VCaP (cell line): ENCODE data around the gene ITGAV.

Experiments
- H3K27ac ChIP-seq: fragments of 450-650 bp; 2 replicates; pipeline ENCODE4 v1.5.1; 2017
- TF ChIP-seq, protein P1 (sequence below): fragments of 450-650 bp; conservative IDR thresholded peaks from 2 replicates; pipeline ENCODE4 v1.5.1; 2017; ENCODE audit warnings: mild to moderate bottlenecking, moderate library complexity

ITGAV gene

GRCh38 chr2:186704897-186705296, 115.0 kb downstream of the ITGAV start:
- H3K27ac ChIP-seq = no peak overlapping the region

GRCh38 chr2:186709529-186710450, 119.9 kb downstream of the ITGAV start:
- H3K27ac ChIP-seq = no peak overlapping the region
- TF ChIP-seq, protein P1, sequence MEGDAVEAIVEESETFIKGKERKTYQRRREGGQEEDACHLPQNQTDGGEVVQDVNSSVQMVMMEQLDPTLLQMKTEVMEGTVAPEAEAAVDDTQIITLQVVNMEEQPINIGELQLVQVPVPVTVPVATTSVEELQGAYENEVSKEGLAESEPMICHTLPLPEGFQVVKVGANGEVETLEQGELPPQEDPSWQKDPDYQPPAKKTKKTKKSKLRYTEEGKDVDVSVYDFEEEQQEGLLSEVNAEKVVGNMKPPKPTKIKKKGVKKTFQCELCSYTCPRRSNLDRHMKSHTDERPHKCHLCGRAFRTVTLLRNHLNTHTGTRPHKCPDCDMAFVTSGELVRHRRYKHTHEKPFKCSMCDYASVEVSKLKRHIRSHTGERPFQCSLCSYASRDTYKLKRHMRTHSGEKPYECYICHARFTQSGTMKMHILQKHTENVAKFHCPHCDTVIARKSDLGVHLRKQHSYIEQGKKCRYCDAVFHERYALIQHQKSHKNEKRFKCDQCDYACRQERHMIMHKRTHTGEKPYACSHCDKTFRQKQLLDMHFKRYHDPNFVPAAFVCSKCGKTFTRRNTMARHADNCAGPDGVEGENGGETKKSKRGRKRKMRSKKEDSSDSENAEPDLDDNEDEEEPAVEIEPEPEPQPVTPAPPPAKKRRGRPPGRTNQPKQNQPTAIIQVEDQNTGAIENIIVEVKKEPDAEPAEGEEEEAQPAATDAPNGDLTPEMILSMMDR = no peak

More at GRCh38 chr2:186704897-186705296, 115.0 kb downstream of the ITGAV start:
- TF ChIP-seq, protein P1 = no peak

DNA sequence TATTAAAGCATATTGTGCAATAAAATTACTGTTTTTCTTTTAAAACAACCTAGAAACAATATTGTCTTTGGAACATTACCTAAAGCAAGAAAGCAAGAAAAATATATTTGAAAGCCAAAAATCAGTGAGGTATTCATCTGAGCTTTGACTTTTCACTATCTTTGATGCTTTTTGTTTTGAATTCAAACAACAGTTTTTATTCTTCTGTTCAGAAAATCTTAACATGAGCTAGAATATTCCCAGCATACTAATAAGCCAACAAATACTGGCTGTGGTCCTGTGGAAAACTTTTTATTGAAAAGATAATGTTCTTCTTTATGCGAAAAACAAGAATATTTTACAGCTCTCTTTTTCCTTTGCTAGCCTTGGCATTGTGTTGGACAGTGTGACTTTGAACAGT, 123.8 kb downstream of the ITGAV start:
- H3K27ac ChIP-seq = no peak overlapping the region
- TF ChIP-seq, protein P1 = no peak

DNA sequence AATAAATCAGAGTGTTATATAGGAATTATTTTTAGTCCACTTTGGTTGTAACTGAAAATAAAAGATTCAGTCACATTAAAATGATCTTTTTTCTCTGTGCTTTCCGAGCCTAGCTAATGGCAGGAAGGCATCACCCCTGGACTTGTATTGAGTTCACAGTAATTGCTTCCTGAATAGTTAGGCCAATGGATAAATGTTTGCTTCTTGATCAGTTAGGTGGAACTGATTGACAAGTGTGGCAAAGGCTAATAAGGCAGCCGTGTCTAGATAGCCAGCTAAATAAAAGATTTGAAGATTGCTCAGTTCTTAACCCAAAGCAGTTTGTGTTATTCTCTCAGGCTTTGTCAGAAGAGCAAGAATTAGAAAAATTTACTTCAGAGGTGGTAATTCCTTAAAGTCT, 124.8 kb downstream of the ITGAV start:
- TF ChIP-seq, protein P1 = no peak
- peak overlapping the region; percentile 19 for H3K27ac ChIP-seq

GRCh38 chr2:186716004-186716403, 126.1 kb downstream of the ITGAV start:
- TF ChIP-seq, protein P1 = no peak
- no peak overlapping the region for H3K27ac ChIP-seq

DNA sequence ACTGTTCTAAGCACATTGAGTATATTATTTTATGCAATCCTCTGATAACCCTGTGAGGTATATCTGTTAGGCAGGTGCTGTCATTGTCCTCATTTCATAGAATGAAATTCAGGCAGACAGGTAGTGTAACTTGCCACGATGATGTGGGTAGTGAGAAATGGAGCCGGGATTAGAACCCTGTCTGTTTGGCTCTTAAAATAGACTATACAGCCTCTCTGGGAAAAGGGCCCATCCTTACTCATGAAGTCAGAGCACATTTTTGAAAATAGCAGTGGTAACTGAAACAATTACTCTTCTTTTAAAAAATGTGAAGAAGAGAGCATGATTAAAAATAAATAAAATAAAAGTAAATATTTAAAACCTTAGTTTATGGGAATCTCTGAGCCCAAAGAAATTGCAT, 127.0 kb downstream of the ITGAV start:
- TF ChIP-seq, protein P1 = no peak
- H3K27ac ChIP-seq = no peak overlapping the region

- TF ChIP-seq, protein P1 = no peak
Observed at GRCh38 chr2:186717320-186718007, 127.6 kb downstream of the ITGAV start.

More at GRCh38 chr2:186717320-186718007, 127.6 kb downstream of the ITGAV start:
- H3K27ac ChIP-seq = no peak overlapping the region
